Measurements from ENCODE around the gene CBX2.

The CBX2 gene

DNA sequence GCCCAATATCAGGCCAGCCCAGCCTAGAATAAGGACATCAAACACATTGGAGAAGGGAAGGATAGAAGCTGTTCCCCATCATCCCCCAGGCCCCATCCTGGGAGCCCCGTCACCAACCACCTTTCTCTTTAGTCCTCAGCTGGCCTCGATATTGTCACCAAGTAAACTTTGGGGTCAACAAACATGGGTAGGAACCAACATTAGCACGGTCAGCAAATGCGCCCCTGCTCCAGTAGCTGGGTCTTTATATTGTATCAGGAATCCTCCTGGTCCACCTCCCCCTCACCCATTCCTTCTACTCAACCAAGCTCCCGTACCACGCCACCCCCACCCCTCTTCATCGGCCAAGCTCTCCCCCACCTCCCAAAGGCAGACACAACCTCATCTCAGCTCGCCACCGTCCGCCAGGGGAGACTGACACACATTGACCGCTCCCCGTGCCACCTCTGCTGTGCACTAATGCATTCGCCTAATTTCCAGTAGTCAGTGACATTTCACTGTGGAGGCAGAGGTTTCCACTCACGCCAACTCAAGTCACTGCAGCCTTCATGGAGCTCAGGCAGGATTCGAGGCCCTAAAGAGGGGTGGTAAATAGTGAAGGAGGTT lies 20.7 kb upstream of the CBX2 start:
- TF ChIP-seq SIN3A (IDR thresholded peaks at IDR 0.05; ENCODE audit: borderline replicate concordance, insufficient read depth, low read length): no peak
- no peak for TF ChIP-seq TAF1 (IDR thresholded peaks at IDR 0.05; ENCODE audit: borderline replicate concordance, insufficient read depth, low read length)
- TF ChIP-seq, protein P1, sequence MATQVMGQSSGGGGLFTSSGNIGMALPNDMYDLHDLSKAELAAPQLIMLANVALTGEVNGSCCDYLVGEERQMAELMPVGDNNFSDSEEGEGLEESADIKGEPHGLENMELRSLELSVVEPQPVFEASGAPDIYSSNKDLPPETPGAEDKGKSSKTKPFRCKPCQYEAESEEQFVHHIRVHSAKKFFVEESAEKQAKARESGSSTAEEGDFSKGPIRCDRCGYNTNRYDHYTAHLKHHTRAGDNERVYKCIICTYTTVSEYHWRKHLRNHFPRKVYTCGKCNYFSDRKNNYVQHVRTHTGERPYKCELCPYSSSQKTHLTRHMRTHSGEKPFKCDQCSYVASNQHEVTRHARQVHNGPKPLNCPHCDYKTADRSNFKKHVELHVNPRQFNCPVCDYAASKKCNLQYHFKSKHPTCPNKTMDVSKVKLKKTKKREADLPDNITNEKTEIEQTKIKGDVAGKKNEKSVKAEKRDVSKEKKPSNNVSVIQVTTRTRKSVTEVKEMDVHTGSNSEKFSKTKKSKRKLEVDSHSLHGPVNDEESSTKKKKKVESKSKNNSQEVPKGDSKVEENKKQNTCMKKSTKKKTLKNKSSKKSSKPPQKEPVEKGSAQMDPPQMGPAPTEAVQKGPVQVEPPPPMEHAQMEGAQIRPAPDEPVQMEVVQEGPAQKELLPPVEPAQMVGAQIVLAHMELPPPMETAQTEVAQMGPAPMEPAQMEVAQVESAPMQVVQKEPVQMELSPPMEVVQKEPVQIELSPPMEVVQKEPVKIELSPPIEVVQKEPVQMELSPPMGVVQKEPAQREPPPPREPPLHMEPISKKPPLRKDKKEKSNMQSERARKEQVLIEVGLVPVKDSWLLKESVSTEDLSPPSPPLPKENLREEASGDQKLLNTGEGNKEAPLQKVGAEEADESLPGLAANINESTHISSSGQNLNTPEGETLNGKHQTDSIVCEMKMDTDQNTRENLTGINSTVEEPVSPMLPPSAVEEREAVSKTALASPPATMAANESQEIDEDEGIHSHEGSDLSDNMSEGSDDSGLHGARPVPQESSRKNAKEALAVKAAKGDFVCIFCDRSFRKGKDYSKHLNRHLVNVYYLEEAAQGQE (IDR thresholded peaks at IDR 0.05; ENCODE audit: insufficient read depth in 1 of 2, low read depth in 2 of 2, low read length in 2 of 2): no peak
- no peak for TF ChIP-seq POLR2AphosphoS5 (IDR thresholded peaks at IDR 0.05; ENCODE audit: low read depth, low read length)
- TF ChIP-seq FOXP2 (optimal IDR thresholded peaks at IDR 0.05; ENCODE audit: borderline replicate concordance, extremely low read depth, extremely low read length, insufficient read depth): no peak

DNA sequence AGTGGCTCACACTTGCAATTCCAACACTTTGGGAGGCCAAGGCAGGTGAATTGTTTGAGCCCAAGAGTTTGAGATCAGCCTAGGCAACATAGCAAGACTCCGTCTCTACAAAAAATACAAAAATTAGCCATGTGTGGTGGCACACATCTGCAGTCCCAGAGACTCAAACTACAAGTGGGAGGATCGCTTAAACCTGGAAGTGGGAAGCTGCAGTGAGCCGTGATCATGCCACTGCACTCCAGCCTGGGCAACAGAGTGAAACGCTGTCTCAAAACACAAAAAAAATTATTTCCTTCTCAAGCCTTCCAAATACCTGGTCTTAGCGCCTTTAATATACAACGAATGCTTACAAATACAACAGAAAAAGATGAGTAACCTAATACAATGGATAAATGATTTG lies 19.7 kb upstream of the CBX2 start:
- TF ChIP-seq SIN3A (IDR thresholded peaks at IDR 0.05; ENCODE audit: borderline replicate concordance, insufficient read depth, low read length): no peak
- no peak for TF ChIP-seq POLR2AphosphoS5 (IDR thresholded peaks at IDR 0.05; ENCODE audit: low read depth, low read length)
- TF ChIP-seq, protein P1 (IDR thresholded peaks at IDR 0.05; ENCODE audit: insufficient read depth in 1 of 2, low read depth in 2 of 2, low read length in 2 of 2): no peak

DNA sequence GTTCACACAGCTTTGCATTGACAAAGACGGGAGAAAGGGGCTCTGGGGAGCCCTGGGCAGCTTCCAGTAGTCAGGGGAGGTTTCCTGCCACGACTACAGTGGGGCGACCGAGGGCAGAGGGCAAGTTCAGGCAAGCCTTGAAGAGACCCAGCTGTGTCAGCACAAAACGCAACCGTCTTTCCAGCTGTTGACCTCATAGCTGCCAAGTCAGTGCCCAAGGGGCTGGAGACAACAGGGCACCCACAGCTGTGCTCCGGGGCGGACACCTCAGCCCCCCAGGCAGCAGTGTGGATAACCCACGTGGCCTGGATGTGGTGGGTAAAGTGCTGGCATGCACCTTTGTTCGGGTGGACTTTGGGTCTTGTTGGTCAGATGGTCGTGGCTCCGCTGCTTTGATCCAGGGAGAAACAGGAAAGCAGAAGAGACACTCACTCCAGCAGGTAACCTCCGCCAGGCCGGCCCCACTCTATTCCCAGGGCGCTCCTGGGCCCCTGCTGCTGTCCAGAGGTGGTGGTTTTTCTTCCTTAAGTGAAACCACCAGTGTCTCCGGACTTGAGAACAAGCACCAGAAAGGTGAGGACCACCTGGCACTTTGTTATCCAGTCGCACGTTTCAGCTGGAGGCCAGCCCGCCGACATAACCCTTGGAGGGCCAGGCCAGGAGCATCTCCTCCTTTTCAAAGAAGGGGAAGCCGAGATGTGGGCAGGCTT lies 17.6 kb upstream of the CBX2 start:
- TF ChIP-seq TAF1 (IDR thresholded peaks at IDR 0.05; ENCODE audit: borderline replicate concordance, insufficient read depth, low read length): no peak
- no peak for TF ChIP-seq SIN3A (IDR thresholded peaks at IDR 0.05; ENCODE audit: borderline replicate concordance, insufficient read depth, low read length)
- TF ChIP-seq FOXP2 (optimal IDR thresholded peaks at IDR 0.05; ENCODE audit: borderline replicate concordance, extremely low read depth, extremely low read length, insufficient read depth): no peak
- TF ChIP-seq, protein P1 (IDR thresholded peaks at IDR 0.05; ENCODE audit: insufficient read depth in 1 of 2, low read depth in 2 of 2, low read length in 2 of 2): no peak
- no peak for TF ChIP-seq POLR2AphosphoS5 (IDR thresholded peaks at IDR 0.05; ENCODE audit: low read depth, low read length)

DNA sequence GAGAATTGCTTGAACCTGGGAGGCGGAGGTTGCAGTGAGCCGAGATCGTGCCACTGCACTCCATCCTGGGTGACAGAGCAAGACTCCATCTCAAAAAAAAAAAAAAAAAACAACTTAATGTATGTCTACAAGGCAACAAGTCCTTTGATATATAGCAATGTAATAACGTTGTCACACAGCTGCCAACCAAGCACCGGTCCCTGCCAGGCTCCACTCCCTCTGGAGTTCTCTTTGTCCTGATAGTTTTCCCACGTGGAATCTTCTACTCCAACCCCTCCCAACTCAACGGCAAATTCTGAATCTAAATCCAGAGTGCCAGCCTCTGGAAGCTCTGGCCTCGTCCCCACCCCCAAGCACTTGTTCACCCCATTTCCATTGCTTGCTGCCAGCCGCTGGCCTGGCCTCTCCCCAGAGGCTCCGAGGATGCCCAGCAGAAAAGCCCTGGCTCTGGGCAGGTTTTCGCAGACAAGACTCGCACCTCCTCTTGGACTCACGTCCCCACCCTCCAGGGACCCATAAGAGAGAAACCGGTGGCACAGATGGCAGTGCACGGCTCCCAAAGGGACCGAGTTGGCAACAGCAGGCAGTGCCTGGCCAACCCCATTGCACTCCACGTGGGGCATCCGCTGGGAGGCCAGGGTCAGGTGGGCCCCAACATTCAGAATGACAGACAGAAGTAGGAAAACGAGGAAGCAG lies 15.9 kb upstream of the CBX2 start:
- TF ChIP-seq FOXP2 (optimal IDR thresholded peaks at IDR 0.05; ENCODE audit: borderline replicate concordance, extremely low read depth, extremely low read length, insufficient read depth): no peak
- no peak for TF ChIP-seq TAF1 (IDR thresholded peaks at IDR 0.05; ENCODE audit: borderline replicate concordance, insufficient read depth, low read length)
- TF ChIP-seq, protein P1 (IDR thresholded peaks at IDR 0.05; ENCODE audit: insufficient read depth in 1 of 2, low read depth in 2 of 2, low read length in 2 of 2): no peak
- no peak for TF ChIP-seq POLR2AphosphoS5 (IDR thresholded peaks at IDR 0.05; ENCODE audit: low read depth, low read length)
- TF ChIP-seq SIN3A (IDR thresholded peaks at IDR 0.05; ENCODE audit: borderline replicate concordance, insufficient read depth, low read length): no peak
